ENCODE measurements around the gene CLDN14.

GRCh38 chr21:36471254-36471723 lies 8.6 kb downstream of the CLDN14 start:
- TF ChIP-seq CTCF (IDR thresholded peaks at IDR 0.05), result no peak
- TF ChIP-seq POLR2AphosphoS5 (IDR thresholded peaks at IDR 0.05), result no peak

All from stomach (tissue), 4 donors.